NOMO-1 treated with dmso at 0.1 percent for 144 hours (cell line): ENCODE results near the gene ACLY.
"Not testable (repeated sequence)": the region's sequence is repeated elsewhere in the genome, so short reads cannot be mapped to it uniquely, and the experiment has no call there.

Experiments
- DNase-seq: peaks from one replicate; lab custom pipeline; 2025; ENCODE audit not compliant: unreplicated experiment; lab: John Stamatoyannopoulos, UW

The ACLY gene

DNA sequence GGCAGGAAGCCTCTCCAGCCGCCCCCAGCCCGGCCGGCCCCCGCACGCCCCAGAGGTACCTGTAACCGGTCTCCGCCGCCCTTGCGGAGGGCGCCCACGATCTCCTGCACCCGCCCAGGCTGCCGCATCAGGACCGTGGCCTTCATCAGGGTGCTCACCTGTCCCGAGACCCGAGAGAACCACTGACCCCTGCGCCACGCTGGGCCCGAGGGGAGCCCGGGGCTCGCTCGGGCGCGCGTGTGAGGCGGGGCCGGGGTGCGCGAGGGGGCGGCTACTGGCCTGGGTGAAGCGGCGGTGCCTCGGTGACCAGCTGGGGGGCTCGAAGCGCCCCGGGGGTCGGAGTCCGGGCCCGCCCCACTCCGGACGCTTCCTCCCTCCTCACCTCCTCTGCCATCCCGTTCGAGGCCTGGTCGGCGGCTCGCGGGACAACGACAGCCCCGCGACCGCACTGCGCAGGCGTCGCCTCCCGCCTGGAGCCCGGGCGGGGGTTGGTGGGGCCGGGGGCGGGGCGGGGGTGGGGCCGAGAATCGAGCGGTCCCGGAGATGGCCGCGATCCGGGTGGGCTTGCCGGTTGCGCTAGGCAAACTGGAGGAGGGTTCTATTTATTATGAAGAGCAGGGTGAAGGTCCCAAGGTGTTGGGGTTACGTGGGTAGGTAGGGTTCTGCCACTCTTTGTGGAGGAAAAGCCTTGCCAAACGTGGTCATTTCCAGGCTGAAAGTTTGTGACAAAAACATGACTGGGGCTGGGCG is 82.8 kb downstream of the ACLY start, which contains the start of gene NT5C3B:
Gene NT5C3B, minus strand, starts transcription at position 433 of the 750 bp plus-strand sequence. Its CDS starts 39 bp downstream, at position 394.
- DNase-seq = no peak

DNA sequence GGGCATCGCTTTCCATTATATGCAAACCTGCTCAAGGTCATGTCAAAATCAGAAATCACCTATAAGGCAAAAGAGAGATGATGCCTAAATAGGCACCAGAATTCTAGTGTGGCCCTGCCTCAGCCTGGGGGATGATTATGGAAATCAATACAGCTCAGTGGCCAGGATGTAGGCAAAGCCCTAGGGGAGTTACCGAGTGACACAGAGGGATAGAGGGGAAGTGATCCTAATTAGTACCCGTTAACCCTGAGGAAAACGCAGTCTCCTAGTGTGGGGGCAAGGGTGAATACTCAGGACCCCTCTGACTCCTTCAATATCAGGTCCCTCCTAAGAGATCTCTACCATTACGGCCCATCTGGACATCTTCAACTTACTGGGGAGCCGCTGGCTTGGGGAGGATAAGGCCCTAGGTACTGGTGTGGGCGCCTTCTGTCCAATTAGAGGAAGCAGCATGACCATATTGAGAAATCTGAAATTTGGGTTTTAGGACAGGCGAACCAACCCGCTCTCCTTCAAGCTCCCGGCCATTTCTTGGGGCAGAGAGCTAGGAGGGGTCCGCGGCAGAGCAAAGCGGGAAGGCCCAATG is 83.4 kb downstream of the ACLY start:
- DNase-seq = no peak

DNA sequence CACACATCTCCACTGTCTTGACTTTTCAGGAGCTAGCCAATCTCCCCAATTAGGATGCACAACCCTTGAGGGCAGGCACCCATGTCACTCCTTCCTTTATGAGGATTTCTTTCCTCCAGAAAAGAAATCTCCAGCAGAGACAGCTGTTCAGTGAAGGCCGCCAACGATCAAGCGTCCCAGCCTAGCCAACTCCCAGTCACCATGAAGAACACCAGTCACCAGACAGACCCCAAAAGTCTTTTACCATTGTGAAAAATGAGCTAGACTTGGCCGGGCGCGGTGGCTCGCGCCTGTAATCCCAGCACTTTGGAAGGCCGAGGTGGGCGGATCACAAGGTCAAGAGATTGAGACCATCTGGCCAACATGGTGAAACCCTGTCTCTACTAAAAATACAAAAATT is 88.8 kb downstream of the ACLY start:
- not testable (repeated sequence) for DNase-seq

DNA sequence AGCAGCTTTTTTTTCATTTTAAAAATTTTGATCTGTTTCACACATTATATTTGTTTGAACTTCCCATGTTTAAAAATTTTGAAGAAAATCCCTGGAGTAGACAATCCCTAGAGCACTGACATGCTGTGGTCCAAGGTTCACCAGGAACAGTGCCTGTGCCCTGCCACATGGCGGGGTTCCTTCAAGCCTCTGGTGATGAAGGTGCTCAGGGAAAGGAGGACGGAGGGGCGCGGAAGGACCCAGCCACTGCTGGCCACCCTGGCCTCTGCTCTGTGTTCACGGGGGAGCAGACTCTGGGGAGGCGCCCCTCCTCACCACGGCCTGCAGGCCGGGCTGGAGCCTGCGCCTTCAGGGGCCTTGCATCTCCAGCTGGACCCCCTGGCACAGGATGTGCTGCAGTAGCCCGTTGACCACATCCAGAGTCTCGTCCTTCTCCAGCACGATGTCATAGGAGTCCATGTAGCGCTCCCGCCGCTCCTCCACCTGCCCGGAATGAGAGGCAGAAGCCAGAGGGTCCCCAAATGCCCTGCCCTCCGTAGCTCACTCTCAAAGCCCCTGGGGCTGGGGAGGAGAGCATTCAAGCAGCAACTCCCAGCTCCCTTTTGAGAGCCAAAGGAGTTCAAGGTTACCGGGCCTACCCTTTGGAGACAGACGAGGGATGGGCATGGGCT is 93.4 kb downstream of the ACLY start:
- no peak for DNase-seq

DNA sequence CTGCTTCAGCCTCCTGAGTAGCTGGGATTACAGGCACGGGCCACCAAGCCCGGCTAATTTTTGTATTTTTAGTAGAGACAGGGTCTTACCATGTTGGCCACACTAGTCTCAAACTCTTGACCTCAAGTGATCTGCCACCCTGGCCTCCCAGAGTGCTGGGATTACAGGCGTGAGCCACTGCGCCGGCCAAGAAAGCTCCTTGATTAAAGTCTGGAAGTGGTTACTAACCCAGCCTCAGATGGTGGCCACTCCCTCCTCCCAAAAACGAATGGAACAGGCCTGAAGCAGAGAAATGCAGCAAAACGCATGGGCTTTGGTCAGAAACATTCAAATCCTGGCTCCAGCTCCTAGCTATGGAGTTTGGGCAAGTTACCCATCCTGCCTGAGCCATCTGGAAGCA is 94.7 kb downstream of the ACLY start:
- no peak for DNase-seq

DNA sequence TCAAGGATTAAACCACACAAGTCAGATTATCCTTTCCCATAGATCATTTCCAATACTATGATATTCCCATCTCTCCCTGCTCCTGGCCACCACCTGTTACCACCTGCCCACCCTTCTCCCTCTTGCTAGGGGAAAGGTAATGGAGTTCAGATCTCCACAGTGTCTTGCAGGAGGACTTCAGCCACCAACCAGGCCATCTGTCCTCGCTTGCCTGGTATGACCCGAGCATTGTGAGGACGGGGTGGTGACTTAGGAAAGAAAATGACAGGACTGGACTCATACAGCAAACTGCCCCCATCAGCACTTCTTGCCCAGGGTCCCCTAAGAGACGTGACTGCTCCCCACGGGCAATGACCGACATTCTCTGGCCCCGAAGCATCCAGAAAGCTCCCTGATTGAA is 95.2 kb downstream of the ACLY start:
- no peak for DNase-seq

DNA sequence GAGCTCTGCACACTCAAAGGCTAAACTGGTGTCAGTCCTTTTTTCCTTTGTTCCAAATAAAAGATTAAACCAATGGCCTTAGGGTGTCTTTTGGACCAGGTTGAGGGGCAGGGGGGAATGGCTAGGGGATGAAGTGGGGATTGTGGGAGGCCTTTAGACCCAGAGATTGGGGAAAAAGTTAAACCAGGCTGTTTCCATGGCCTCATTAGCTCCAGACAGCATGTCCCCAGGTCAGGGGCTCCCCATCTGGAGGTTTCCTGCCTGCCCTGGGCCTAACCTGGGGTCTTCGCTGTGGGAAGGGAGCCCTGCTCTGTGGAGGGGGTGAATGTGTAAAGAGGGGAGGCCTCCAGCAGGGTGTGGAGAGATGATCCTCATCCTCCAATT is 95.6 kb downstream of the ACLY start:
- DNase-seq = no peak

DNA sequence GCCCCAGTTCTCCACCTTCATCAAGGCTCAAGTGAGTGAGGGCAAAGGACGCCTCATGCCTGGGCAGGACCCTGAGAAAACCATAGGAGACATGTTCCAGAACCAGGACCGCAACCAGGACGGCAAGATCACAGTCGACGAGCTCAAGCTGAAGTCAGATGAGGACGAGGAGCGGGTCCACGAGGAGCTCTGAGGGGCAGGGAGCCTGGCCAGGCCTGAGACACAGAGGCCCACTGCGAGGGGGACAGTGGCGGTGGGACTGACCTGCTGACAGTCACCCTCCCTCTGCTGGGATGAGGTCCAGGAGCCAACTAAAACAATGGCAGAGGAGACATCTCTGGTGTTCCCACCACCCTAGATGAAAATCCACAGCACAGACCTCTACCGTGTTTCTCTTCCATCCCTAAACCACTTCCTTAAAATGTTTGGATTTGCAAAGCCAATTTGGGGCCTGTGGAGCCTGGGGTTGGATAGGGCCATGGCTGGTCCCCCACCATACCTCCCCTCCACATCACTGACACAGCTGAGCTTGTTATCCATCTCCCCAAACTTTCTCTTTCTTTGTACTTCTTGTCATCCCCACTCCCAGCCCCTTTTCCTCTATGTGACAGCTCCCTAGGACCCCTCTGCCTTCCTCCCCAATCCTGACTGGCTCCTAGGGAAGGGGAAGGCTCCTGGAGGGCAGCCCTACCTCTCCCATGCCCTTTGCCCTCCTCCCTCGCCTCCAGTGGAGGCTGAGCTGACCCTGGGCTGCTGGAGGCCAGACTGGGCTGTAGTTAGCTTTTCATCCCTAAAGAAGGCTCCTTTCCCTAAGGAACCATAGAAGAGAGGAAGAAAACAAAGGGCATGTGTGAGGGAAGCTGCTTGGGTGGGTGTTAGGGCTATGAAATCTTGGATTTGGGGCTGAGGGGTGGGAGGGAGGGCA is 96.3 kb downstream of the ACLY start:
- DNase-seq = no peak

DNA sequence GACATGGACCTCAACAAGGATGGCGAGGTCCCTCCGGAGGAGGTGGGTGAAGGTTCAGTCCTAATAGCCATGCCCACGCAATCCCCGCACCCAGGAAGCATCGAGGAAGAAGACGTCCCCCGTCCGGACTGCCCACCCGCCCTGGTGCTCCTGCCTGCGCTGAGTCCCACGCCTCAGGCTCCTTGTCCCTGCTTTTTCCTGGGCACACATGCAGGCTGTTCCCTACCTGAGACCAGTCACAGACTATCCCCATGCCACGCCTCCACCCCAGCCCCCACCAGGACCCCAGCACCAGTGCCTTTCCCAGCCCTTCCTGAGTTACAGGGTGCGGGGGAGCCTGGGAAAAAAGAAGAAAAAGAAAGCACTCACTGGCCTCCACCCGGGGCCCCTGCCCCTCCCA is 97.0 kb downstream of the ACLY start:
- DNase-seq = no peak

DNA sequence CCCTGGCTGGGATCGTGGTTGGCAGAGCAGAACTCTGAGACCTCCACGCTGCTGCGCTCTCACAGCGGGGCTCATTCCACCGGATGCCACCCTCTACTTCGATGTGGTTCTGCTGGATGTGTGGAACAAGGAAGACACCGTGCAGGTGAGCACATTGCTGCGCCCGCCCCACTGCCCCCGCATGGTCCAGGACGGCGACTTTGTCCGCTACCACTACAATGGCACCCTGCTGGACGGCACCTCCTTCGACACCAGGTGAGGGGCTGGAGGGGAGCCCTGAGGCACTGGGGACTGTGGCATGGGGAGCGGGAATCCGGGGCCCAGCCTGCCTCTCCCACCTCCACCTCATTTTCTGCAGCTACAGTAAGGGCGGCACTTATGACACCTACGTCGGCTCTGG is 100.7 kb downstream of the ACLY start:
- no peak for DNase-seq
